ENCODE results near the gene PCGF1.

PCGF1 gene

DNA sequence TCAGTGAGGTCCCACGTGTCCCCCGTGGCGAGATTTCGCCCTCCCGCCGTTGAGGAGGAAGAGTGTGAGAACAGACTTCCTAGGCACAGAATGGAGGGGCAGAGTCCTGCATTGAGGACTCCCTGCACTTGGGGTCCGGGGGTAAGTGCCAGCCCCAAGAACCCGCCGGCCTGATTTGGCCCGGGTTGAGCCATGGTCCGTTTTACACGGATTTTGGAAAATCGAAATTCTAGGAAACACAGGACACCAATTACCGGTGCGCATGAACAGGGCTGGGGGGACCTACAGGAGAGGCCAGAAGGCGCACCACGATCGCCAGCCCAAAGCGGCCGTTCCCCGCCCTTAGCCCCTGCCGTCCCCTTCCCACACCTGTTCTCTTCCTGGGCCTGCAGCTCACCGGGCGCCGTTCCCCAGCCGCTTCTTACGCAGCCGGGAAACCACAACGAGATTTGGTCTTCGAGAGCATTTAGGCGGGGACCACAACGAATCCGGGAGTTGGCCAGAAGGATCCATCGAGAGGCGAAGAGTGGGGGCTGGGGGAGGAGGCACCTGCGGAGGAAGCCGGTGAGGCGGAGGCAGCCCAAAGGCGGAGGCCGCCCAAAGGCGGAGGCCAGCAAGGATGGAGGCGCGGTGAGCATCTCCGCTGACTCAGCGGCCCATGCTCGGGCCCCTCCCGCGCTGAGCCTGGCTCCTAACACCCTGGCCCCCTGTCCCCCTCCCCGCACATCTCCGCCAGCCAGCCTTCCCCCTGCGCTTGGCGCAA lies 6.3 kb upstream of the PCGF1 start:
- TF ChIP-seq POLR2AphosphoS5 (IDR thresholded peaks at IDR 0.05; ENCODE audit: low read depth) (no peak), SPI1 (IDR thresholded peaks at IDR 0.05; ENCODE audit: borderline replicate concordance, low read depth) (no peak), GABPA (IDR thresholded peaks at IDR 0.05; ENCODE audit: low read depth) (no peak)
- TF ChIP-seq, protein P1, sequence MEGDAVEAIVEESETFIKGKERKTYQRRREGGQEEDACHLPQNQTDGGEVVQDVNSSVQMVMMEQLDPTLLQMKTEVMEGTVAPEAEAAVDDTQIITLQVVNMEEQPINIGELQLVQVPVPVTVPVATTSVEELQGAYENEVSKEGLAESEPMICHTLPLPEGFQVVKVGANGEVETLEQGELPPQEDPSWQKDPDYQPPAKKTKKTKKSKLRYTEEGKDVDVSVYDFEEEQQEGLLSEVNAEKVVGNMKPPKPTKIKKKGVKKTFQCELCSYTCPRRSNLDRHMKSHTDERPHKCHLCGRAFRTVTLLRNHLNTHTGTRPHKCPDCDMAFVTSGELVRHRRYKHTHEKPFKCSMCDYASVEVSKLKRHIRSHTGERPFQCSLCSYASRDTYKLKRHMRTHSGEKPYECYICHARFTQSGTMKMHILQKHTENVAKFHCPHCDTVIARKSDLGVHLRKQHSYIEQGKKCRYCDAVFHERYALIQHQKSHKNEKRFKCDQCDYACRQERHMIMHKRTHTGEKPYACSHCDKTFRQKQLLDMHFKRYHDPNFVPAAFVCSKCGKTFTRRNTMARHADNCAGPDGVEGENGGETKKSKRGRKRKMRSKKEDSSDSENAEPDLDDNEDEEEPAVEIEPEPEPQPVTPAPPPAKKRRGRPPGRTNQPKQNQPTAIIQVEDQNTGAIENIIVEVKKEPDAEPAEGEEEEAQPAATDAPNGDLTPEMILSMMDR (IDR thresholded peaks at IDR 0.05; ENCODE audit: insufficient read depth, low read length) = no peak
- TF ChIP-seq, protein P2, sequence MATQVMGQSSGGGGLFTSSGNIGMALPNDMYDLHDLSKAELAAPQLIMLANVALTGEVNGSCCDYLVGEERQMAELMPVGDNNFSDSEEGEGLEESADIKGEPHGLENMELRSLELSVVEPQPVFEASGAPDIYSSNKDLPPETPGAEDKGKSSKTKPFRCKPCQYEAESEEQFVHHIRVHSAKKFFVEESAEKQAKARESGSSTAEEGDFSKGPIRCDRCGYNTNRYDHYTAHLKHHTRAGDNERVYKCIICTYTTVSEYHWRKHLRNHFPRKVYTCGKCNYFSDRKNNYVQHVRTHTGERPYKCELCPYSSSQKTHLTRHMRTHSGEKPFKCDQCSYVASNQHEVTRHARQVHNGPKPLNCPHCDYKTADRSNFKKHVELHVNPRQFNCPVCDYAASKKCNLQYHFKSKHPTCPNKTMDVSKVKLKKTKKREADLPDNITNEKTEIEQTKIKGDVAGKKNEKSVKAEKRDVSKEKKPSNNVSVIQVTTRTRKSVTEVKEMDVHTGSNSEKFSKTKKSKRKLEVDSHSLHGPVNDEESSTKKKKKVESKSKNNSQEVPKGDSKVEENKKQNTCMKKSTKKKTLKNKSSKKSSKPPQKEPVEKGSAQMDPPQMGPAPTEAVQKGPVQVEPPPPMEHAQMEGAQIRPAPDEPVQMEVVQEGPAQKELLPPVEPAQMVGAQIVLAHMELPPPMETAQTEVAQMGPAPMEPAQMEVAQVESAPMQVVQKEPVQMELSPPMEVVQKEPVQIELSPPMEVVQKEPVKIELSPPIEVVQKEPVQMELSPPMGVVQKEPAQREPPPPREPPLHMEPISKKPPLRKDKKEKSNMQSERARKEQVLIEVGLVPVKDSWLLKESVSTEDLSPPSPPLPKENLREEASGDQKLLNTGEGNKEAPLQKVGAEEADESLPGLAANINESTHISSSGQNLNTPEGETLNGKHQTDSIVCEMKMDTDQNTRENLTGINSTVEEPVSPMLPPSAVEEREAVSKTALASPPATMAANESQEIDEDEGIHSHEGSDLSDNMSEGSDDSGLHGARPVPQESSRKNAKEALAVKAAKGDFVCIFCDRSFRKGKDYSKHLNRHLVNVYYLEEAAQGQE (IDR thresholded peaks at IDR 0.05; ENCODE audit: insufficient replicate concordance, low read depth) = no peak
- no peak overlapping the region for H3K4me3 ChIP-seq (replicated peaks; ENCODE audit: insufficient read depth, low read length)
- peaks cover 63% of the 10 kb centered on the region for H3K27me3 ChIP-seq (ENCODE audit: insufficient read depth, poor library complexity, severe bottlenecking)
- H3K27ac ChIP-seq (replicated peaks) = no peak overlapping the region
- DNase-seq (ENCODE audit: low read depth in 1 of 2, low spot score in 1 of 2) = no peak

DNA sequence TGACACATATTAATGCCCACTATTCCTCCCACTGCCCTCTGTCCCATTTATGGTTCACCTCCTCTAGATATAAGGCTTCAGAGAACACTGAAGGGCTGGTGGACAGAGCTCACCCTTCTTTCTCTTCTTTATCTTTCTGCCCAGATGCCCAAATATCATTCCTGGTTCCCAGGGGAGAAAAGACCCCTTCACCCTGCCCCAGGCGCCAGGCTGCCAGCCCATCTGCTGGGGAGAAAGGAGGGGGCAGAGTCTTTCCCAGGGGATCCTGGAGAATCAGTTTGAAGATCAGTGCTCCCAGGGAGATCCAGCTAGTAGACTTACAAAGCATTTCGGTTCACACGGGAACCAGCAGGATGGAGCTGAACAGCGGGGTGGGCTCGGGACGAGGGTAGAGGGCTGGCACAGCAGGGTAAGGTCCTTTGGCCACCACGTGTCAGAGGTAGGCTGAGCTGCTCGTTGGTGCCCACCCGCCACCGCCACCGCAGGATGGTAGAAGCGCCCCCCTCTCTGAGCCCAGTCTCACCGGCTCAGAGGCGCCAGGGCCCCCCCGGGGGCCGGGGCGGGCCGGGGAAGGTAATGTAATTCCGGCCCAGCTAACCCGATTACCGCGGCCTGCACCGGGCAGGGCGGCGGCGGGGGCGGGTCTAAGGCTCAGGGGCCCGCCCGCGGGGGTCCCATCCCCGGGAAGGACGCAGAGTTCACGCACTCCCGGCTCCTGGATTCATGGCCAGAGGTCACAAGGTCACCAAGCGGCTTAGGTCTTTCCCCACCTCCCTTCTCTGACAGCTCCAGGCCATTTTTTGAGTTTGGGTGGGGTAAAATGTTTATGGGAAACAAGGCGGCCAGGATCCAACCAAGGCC lies 5.5 kb upstream of the PCGF1 start:
- Histone ChIP-seq H3K4me3 (replicated peaks; ENCODE audit: insufficient read depth, low read length) (no peak overlapping the region), H3K27ac (replicated peaks) (no peak overlapping the region), H3K27me3 (ENCODE audit: insufficient read depth, poor library complexity, severe bottlenecking) (peaks cover 59% of the 10 kb centered on the region)
- DNase-seq (ENCODE audit: low read depth in 1 of 2, low spot score in 1 of 2) = no peak
- TF ChIP-seq POLR2AphosphoS5 (IDR thresholded peaks at IDR 0.05; ENCODE audit: low read depth) (no peak), GABPA (IDR thresholded peaks at IDR 0.05; ENCODE audit: low read depth) (no peak), SPI1 (IDR thresholded peaks at IDR 0.05; ENCODE audit: borderline replicate concordance, low read depth) (no peak)
- TF ChIP-seq, protein P1 (IDR thresholded peaks at IDR 0.05; ENCODE audit: insufficient read depth, low read length) = no peak
- TF ChIP-seq, protein P2 (IDR thresholded peaks at IDR 0.05; ENCODE audit: insufficient replicate concordance, low read depth) = no peak

DNA sequence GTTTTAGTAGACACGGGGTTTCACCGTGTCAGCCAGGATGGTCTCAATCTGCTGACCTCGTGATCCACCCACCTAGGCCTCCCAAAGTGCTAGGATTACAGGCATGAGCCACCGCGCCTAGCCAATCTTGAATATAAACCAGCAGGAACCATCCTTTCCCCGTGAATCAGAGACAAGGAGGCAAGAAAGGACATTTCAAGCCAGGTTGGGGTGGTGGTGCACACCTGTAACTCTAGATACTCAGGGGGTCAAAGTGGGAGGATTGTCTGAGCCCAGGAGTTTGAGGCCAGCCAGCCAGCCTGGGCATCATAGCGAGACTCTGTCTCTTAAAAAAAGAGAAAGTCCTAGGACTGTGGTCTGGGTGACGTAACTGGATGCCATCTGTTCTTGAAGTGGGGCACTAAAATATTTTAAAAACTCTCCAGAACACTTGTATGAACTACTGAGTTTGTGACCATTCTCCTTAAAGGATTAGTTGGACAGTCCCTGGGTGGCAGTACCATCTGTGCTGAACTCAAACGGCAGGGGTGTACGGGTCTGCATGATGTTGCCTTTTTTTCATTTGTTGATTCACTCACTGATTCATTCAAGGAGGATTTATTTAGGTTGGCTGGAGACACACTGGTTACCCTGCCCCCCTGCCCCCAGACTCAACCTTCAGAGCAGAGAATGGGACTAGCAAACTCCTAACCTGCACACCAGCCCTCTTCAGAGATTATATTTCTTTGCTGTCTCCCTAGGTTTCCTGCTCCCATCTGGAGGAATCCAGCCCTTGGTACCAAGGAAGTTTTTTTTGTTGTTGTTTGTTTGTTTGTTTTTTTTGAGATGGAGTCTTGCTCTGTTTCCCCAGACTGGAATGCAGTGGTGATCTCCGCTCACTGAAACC lies 3.9 kb upstream of the PCGF1 start:
- Histone ChIP-seq H3K27me3 (ENCODE audit: insufficient read depth, poor library complexity, severe bottlenecking) (peaks cover 44% of the 10 kb centered on the region), H3K4me3 (replicated peaks; ENCODE audit: insufficient read depth, low read length) (no peak overlapping the region), H3K27ac (replicated peaks) (no peak overlapping the region)
- TF ChIP-seq SPI1 (IDR thresholded peaks at IDR 0.05; ENCODE audit: borderline replicate concordance, low read depth) (no peak), POLR2AphosphoS5 (IDR thresholded peaks at IDR 0.05; ENCODE audit: low read depth) (no peak)
- DNase-seq (ENCODE audit: low read depth in 1 of 2, low spot score in 1 of 2) = no peak

All from HL-60 (cell line).